ENCODE data around the gene ADAM19.

DNA sequence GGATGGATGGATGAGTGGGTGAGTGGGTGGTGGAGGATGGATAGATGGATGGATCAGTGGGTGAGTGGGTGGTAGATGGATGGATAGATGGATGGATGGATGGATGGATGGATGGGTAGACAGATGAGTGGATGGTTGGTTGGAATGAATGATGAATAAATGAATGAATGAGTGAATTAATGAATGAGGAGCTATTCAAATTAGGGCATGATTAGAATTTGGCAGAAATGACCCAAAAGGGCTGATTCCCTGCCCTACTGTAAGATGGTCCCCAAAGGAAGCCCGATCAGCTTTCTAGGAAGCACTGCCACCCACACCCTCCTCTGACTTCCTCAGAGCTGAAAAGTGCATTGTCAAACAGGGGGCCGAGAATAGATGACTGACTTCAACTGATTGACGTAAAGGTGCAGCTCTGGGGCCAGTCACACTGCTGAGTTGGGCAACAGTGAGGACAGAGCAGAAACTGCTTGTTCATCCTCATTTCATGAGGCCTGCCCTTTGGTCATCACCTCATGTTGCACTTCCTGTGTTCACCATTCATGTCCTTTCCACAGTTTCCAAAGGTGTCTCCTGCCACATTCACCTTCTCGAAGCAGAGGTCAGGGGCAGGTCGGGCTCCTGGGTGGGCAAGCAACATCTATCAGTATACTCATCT, 81.3 kb downstream of the ADAM19 start:
- TF ChIP-seq POLR2AphosphoS5 (IDR thresholded peaks at IDR 0.05; ENCODE audit: borderline replicate concordance, low read depth, low read length) (no peak), FOXP2 (optimal IDR thresholded peaks at IDR 0.05; ENCODE audit: control extremely low read depth, extremely low read length, insufficient read depth) (no peak)
